ENCODE data around the gene ATP6V1C2.

GRCh38 chr2:10806543-10806942 lies 85.1 kb downstream of the ATP6V1C2 start:
- TF ChIP-seq CTCF (IDR thresholded peaks at IDR 0.05; ENCODE audit: low read length), result no peak
- TF ChIP-seq EZH2 (optimal IDR thresholded peaks at IDR 0.05; ENCODE audit: low read depth, low read length), result no peak
- no peak for TF ChIP-seq EZH2phosphoT487 (IDR thresholded peaks at IDR 0.05; ENCODE audit: low read length)

All from MM.1S (cell line).